HepG2 (cell line): ENCODE data around the gene BSN. TPM values are rescaled to one million over a fixed set of nuclear protein-coding genes. Genes with fewer than 3 reads are reported as not detected.
A peak's percentile ranks its signal among the peaks of the same experiment; 100 is the strongest.

Experiments used
- AGO1 ChIP-seq: fragments of 200-400 bp; formaldehyde crosslinking; IDR thresholded peaks from 2 replicates; pipeline ENCODE4 v1.6.1; 2017; ENCODE audit warnings: mild to moderate bottlenecking, low read depth, low read length, moderate library complexity; ENCODE audit not compliant: poor library complexity, severe bottlenecking
- ATF4 ChIP-seq, 2 experiments: fragments of 450-650 bp in 1 of 2; sonication (generic) in 1 of 2; formaldehyde crosslinking; IDR thresholded peaks; 2 replicates each; pipeline versions ENCODE4 v1.5.0 to v1.8.0; 2020 to 2022; ENCODE audit warnings: mild to moderate bottlenecking in 1 of 2, missing genetic modification reagents in 1 of 2
- BCL3 ChIP-seq: sonication (generic); formaldehyde crosslinking; IDR thresholded peaks from 2 replicates; pipeline ENCODE4 v1.5.1; 2020; ENCODE audit warnings: mild to moderate bottlenecking, missing genetic modification reagents, moderate library complexity
- CCAR2 ChIP-seq: fragments of 200-400 bp; formaldehyde crosslinking; optimal IDR thresholded peaks from 2 replicates; pipeline ENCODE3; 2018; ENCODE audit warnings: low read depth, mild to moderate bottlenecking, low read length, moderate library complexity
- EP300 ChIP-seq, 3 experiments: sonication (generic) in 1 of 3; formaldehyde crosslinking in 1 of 3; IDR thresholded peaks; 2 replicates each; pipeline versions ENCODE4 v1.5.1 to v1.6.1; 2011 to 2020; ENCODE audit warnings: low read depth in 2 of 3, low read length in 2 of 3, borderline replicate concordance in 1 of 3, improper control_type of control experiment in 1 of 3, mild to moderate bottlenecking in 1 of 3, missing genetic modification reagents in 1 of 3, moderate library complexity in 1 of 3
- FOXP4 ChIP-seq: sonication (generic); formaldehyde crosslinking; IDR thresholded peaks from 2 replicates; pipeline ENCODE4 v1.4.0; 2020; ENCODE audit warnings: missing genetic modification reagents
- HINFP ChIP-seq: sonication (generic); formaldehyde crosslinking; IDR thresholded peaks from 2 replicates; pipeline ENCODE4 v1.4.0; 2020; ENCODE audit warnings: low read depth, mild to moderate bottlenecking, missing genetic modification reagents
- HNF1B ChIP-seq: sonication (generic); formaldehyde crosslinking; IDR thresholded peaks from 2 replicates; pipeline ENCODE4 v1.5.1; 2020; ENCODE audit warnings: mild to moderate bottlenecking, moderate library complexity, missing genetic modification reagents
- KDM5B ChIP-seq: sonication (generic); formaldehyde crosslinking; IDR thresholded peaks from 2 replicates; pipeline ENCODE4 v1.4.0; 2020; ENCODE audit warnings: missing genetic modification reagents, mild to moderate bottlenecking, borderline replicate concordance
- MXI1 ChIP-seq: IDR thresholded peaks from 3 replicates; pipeline ENCODE4 v1.6.1; 2012; ENCODE audit warnings: low read depth, low read length, inconsistent platforms, borderline replicate concordance
- RELA ChIP-seq: sonication (generic); formaldehyde crosslinking; IDR thresholded peaks from 2 replicates; pipeline ENCODE4 v1.4.0; 2020; ENCODE audit warnings: missing genetic modification reagents
- RXRB ChIP-seq: IDR thresholded peaks from 2 replicates; pipeline ENCODE4 v1.6.1; 2016; ENCODE audit warnings: borderline replicate concordance, missing genetic modification reagents, missing compliant biosample characterization
- XBP1 ChIP-seq: sonication (generic); formaldehyde crosslinking; IDR thresholded peaks from 2 replicates; pipeline ENCODE4 v1.5.0; 2020; ENCODE audit warnings: missing genetic modification reagents
- ZNF264 ChIP-seq: sonication (generic); formaldehyde crosslinking; IDR thresholded peaks from 2 replicates; pipeline ENCODE4 v1.4.0; 2020; ENCODE audit warnings: missing genetic modification reagents
- ZNF280B ChIP-seq: sonication (generic); formaldehyde crosslinking; IDR thresholded peaks from 2 replicates; pipeline ENCODE4 v1.5.0; 2020; ENCODE audit warnings: missing genetic modification reagents, mild to moderate bottlenecking, borderline replicate concordance
- polyA plus RNA-seq, 8 experiments: library from polyadenylated mRNA; depleted of rRNA in 3 of 8; stranded (reverse) in 7 of 8; unstranded in 1 of 8; fragments of >200 nt; fragmentation: Illumina TruSeq in 4 of 8; extraction: Trizol in 4 of 8; gene quantifications; 2 replicates each; pipeline versions ENCODE4 v1.2.1 to v1.2.3, GENCODE V29; 2011 to 2016; ENCODE audit warnings: low read depth in 4 of 8, missing spikeins in 1 of 8, mixed read lengths in 1 of 8; ENCODE audit not compliant: insufficient read depth in 1 of 8
- total RNA-seq, 5 experiments: library from RNA; depleted of rRNA; stranded (reverse); fragments of >200 nt; fragmentation: Illumina TruSeq; extraction: Trizol; gene quantifications; 2 replicates each; pipeline ENCODE4 v1.2.3, GENCODE V29; 2016; ENCODE audit warnings: low read depth in 1 of 5

BSN gene
- total and polyA plus RNA-seq, 2 of the 13 experiments (the other 11 are each of a cell fraction or from before 2014, with no cell fraction given): 0.42 to 0.86 TPM

- TF ChIP-seq BCL3 (CRISPR knock-in tag) (peak; percentile 52), XBP1 (CRISPR knock-in tag) (no peak), MXI1 (peak; percentile 54; the same call in 1 of the 3 replicates), RELA (0 out of 2 replicates have a peak, but pooled peaks have one; percentile 17), AGO1 (no peak), HINFP (CRISPR knock-in tag) (0 out of 2 replicates have a peak, but pooled peaks have one; percentile 1), EP300 (IDR thresholded peaks at IDR 0.05; ENCODE audit: low read depth in 2 of 2, low read length in 2 of 2) (no peak), EP300 (CRISPR knock-in tag; IDR thresholded peaks at IDR 0.05; ENCODE audit: borderline replicate concordance) (no peak), CCAR2 (no peak), ZNF280B (CRISPR knock-in tag) (0 out of 2 replicates have a peak, but pooled peaks have one; percentile 59), FOXP4 (CRISPR knock-in tag) (no peak), ZNF264 (no peak), RXRB (CRISPR knock-in tag) (0 out of 2 replicates have a peak, but pooled peaks have one; percentile 24), KDM5B (CRISPR knock-in tag) (peak; percentile 79; the same call in 1 of the 2 replicates), ATF4 (CRISPR knock-in tag; IDR thresholded peaks at IDR 0.05) (peak in 1 of 2 experiments; percentile 45; a peak in 1 of 4 replicates), HNF1B (CRISPR knock-in tag) (peak; percentile 82)
These were observed at the start of gene BSN (continued) for GRCh38 chr3:49553692-49554632.
